Muscle of leg (tissue), 11 donors: ENCODE data around the gene DRAXIN. TPM values are rescaled to one million over a fixed set of nuclear protein-coding genes. Genes with fewer than 3 reads are reported as not detected.

Experiments
- DNase-seq: peaks from one replicate; pipeline ENCODE4 v3.0.0; 2013
- H3K27ac ChIP-seq: one replicate; pipeline ENCODE4 v1.5.1; 2013; ENCODE audit warnings: mild to moderate bottlenecking, low read length, control low read depth
- H3K27me3 ChIP-seq: one replicate; pipeline ENCODE4 v1.6.1; 2013; ENCODE audit warnings: low read length; ENCODE audit not compliant: control insufficient read depth, insufficient read depth
- H3K36me3 ChIP-seq: one replicate; pipeline ENCODE4 v1.6.1; 2013; ENCODE audit warnings: low read length; ENCODE audit not compliant: control insufficient read depth, insufficient read depth
- H3K4me1 ChIP-seq: one replicate; pipeline ENCODE4 v1.6.1; 2013; ENCODE audit warnings: low read length; ENCODE audit not compliant: control insufficient read depth, insufficient read depth
- H3K4me3 ChIP-seq: one replicate; pipeline ENCODE4 v1.5.1; 2013; ENCODE audit warnings: low read length, control low read depth
- H3K9me3 ChIP-seq: replicated peaks from 2 replicates; pipeline ENCODE4 v1.6.1; 2013; ENCODE audit warnings: low read depth, low read length; ENCODE audit not compliant: control insufficient read depth
- whole genome bisulfite sequencing: methylation state at CpG from one replicate; pipeline ENCODE4 v1.1.5; 2013; ENCODE audit warnings: missing lambda C conversion rate; ENCODE audit not compliant: insufficient coverage; 5-methylcytosine and 5-hydroxymethylcytosine counted together
- polyA plus RNA-seq, 8 donors: library from polyadenylated mRNA; unstranded; fragments of 120-200 nt; gene quantifications; one replicate each; pipeline versions ENCODE4 v1.2.1 to v1.2.3, GENCODE V29; 2013; ENCODE audit warnings: inconsistent platforms in 1 of 8, low replicate concordance in 1 of 8; ENCODE audit not compliant: insufficient read length in 8 of 8, insufficient read depth in 1 of 8
- total RNA-seq: library from RNA; stranded (reverse); fragments of 120-200 nt; gene quantifications from one replicate; pipeline ENCODE4 v1.2.4, GENCODE V29; 2013

Gene DRAXIN
- total and polyA plus RNA-seq, 9 donors, result 0.20 to 0.56 (median 0.28) TPM

DNA sequence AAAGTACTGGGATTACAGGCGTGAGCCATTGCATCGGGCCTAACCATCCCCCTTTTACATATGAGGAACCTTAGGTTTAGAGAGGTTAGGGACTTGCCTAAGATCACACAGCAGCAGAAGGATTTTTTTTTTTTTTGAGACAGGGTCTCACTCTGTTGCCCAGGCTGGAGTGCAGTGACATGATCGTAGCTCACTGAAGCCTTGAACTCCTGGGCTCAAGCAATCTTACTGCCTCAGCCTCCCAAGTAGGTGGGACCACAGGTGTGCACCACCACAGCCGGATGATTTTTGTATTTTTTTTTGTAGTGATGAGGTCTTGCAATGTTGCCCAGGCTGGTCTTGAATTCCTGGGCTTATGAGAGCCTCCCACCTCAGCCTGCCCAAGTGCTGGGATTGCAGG is 68.3 kb downstream of the DRAXIN start:
- H3K36me3 ChIP-seq, result no peaks in the 10 kb centered on the region
- H3K27ac ChIP-seq, result no peak overlapping the region
- peaks cover 5% of the 10 kb centered on the region for H3K4me1 ChIP-seq
- no peak for DNase-seq
- H3K9me3 ChIP-seq, result no peaks in the 10 kb centered on the region
- peaks cover 10% of the 10 kb centered on the region for H3K27me3 ChIP-seq
- no CpG with 5 or more reads among the region's 4 CpGs for WGBS
- H3K4me3 ChIP-seq, result no peak overlapping the region

DNA sequence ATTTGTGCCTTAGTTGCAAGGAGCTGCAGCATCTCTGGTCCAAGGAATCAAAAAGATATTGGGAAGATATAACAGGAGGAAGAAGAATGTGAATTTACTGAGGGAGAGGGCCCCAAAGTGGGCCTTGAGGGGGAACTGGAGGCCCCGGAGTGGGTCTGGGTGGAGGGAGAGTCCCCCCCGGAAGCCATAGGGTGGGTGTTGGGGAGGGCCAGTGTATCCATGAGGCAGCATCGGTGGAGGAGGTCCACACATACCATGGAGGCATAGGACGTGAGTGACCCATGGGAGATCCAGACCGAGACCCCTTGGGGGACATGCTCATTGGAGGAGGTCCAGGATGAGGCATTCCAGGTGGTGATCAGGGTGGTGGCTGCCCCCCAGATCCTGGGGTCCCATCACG is 69.8 kb downstream of the DRAXIN start:
- WGBS, result 69% methylated on average over 6 of the region's 6 CpGs
- Histone ChIP-seq H3K36me3 (no peaks in the 10 kb centered on the region), H3K27me3 (peaks cover 10% of the 10 kb centered on the region), H3K4me1 (peaks cover 5% of the 10 kb centered on the region), H3K4me3 (no peak overlapping the region), H3K27ac (no peak overlapping the region), H3K9me3 (no peaks in the 10 kb centered on the region)
- no peak for DNase-seq

DNA sequence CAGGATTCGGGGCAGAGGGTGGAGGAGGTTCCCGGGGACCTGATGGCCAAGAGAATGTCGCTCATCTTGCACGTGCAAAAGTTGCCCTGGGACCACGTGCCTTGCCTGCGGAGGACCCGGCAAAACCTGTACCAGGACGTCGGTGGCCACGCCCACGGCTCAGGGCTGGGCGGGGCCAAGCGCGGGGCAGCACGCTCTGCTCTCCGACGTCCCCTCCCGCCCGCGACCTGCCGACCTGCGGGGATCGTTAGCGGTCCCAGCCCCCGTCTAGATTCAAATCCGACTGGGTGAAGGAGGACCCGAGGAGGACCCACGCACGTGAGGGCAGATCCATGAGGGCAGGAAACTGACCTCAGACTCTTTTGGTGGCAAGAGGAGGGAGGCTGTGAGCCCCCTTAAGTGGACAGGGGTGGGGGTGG is 70.5 kb downstream of the DRAXIN start, which contains the start of gene C1orf167:
TSS of gene C1orf167 (plus strand) at position 206 of the 419 bp plus-strand sequence. CDS start 2,208 bp downstream, outside the sequence.
- 3% methylated on average over 29 of the region's 29 CpGs for WGBS
- H3K27me3 ChIP-seq, result peaks cover 10% of the 10 kb centered on the region
- H3K4me3 ChIP-seq, result no peak within 1 kb of the TSS
- H3K36me3 ChIP-seq, result no peaks in the 10 kb centered on the region
- DNase-seq, result no peak
- H3K4me1 ChIP-seq, result peaks cover 5% of the 10 kb centered on the region
- H3K9me3 ChIP-seq, result no peaks in the 10 kb centered on the region
- no peak within 1 kb of the TSS for H3K27ac ChIP-seq

DNA sequence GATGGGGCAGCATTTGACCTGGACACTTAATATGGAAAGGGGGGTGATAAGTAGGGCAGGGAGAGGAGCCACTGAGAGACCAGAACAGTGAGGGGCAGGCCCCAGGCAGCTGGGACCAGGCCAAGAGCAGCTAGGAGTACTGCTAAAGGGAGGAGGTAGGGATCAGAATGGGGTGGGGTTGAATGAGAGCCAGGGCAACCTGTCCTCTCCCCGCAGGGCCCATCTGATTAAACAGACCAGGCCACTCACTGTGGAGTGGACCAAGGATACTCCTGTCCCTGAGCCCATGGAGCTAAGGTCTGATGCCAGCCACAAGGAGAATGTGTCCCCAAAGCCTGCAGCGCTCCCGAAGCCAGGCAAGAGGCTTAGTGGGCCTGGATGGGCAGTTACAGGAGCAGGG is 72.6 kb downstream of the DRAXIN start:
- H3K9me3 ChIP-seq, result no peaks in the 10 kb centered on the region
- no peak overlapping the region for H3K4me3 ChIP-seq
- DNase-seq, result no peak
- peaks cover 10% of the 10 kb centered on the region for H3K27me3 ChIP-seq
- WGBS, result 44% methylated on average over 3 of the region's 3 CpGs
- no peaks in the 10 kb centered on the region for H3K36me3 ChIP-seq
- no peak overlapping the region for H3K27ac ChIP-seq
- peaks cover 17% of the 10 kb centered on the region for H3K4me1 ChIP-seq

DNA sequence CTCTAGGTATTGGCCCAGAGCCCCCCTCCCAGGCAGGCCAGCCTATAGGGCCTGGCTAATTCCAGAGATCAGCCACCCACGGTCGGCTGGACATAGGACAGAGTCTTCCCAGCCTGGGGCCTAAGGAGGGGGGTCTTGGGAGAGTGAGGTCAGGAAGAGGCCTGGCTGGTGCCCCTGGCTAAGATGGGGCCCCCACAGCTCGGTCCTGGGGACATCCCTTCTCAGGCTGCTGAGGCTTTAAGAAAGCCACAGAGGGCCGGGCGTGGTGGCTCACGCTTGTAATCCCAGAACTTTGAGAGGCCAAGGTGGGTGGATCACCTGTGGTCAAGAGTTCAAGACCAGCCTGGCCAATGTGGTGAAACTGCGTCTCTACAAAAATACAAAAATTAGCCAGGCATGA is 73.0 kb downstream of the DRAXIN start:
- no peak for DNase-seq
- Histone ChIP-seq H3K36me3 (no peaks in the 10 kb centered on the region), H3K4me3 (no peak overlapping the region), H3K4me1 (peaks cover 17% of the 10 kb centered on the region), H3K9me3 (no peaks in the 10 kb centered on the region), H3K27me3 (peaks cover 10% of the 10 kb centered on the region), H3K27ac (no peak overlapping the region)
- WGBS, result 46% methylated on average over 7 of the region's 7 CpGs

DNA sequence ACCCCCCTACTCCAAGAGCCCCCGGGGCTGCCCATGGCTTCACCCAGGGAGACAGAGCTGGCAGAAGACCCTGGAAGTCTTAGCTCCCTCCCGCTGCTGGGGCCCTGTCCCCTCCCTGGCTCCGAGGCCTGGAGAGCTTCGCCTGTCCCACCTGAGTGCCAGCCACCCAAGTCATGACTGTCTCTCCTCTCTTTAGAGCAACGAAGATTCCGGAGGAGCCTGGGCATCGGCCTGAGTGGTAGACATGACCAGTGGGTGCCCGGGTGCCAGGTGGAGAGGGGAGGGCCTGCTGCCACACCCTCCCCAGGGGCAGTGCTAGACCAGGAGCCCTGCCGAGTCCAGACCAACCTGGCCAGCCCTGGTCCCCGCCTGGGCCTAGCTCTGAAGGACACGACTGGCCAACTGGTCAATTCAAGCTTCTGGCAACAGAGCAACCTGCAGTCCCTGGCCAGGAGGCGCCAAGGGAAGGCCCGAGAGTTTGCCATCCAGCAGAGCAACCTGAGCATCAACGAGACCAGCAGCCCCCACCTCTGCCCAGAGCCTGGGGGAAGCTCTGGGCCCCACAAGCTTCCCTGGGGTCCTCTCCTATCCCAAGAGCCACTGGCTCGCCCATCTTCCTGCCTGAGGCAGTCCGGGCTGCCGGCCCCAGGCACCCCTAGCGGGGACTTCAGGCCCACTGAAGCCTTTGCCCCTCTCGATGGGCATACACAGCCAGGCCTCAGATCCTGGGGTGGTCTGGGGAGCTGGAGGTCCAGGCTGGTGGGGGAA is 74.3 kb downstream of the DRAXIN start:
- H3K27me3 ChIP-seq, result peaks cover 10% of the 10 kb centered on the region
- H3K9me3 ChIP-seq, result no peaks in the 10 kb centered on the region
- H3K4me1 ChIP-seq, result peaks cover 17% of the 10 kb centered on the region
- no peak overlapping the region for H3K4me3 ChIP-seq
- H3K27ac ChIP-seq, result no peak overlapping the region
- WGBS, result 78% methylated on average over 11 of the region's 19 CpGs
- DNase-seq, result no peak
- no peaks in the 10 kb centered on the region for H3K36me3 ChIP-seq

DNA sequence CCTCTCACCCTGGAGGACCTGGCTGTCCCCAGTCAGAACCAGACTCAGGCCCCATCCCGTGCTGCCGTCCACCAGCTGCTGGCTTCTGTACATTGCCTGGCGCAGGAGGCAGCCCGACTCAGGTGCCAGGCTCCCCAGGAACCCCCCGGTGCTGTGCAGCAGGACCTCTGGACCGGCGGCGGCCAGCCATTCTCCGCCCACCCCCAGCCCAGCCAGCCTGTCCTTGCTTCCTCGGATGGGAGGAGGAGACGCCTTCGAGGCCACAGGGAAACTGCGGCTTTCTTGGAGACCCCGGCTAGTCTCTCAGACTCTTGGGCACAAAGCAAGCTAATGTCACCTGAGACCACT is 74.9 kb downstream of the DRAXIN start:
- Histone ChIP-seq H3K27me3 (peaks cover 8% of the 10 kb centered on the region), H3K27ac (no peak overlapping the region), H3K9me3 (no peaks in the 10 kb centered on the region), H3K4me1 (peaks cover 17% of the 10 kb centered on the region), H3K36me3 (no peaks in the 10 kb centered on the region), H3K4me3 (no peak overlapping the region)
- no peak for DNase-seq
- WGBS, result 47% methylated on average over 10 of the region's 14 CpGs

DNA sequence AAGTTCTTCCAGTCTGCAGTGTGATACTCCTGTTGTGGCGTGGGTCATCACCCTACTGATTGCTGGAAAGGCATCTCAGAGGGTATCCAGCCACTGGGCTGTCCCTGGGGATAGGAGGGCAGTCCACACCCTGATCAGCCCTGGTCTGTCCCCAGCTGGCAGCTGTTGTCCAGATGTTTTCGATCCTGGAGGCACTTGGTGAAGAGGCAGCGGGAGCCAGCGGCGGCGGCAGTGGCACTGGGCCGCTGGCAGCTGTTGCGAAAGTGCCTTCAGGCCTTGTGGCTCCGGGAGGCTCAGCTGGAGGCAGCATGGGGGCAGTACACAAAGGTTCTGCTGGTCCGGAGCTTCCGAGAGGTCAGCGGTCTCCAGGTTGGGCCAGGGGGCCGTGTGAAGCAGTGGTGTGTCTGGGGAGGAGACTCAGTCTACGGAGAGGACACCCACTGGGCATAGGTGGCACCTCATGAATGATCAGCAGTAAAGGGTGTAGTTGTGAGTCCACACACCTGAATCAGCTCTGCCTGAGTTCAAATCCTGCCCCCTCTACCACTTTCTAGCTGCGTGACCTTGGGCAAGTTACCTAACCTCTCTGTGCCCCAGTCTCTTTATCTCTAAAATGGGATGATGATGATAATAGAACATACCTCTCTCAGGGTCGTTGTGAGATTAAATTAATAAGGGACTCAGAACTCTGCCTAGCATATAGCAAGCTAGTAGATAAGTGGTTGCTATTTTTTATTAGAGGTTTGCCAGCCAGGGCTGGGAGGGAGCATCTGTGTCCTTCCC is 76.6 kb downstream of the DRAXIN start:
- Histone ChIP-seq H3K9me3 (no peaks in the 10 kb centered on the region), H3K27me3 (no peaks in the 10 kb centered on the region), H3K27ac (no peak overlapping the region), H3K36me3 (no peaks in the 10 kb centered on the region), H3K4me3 (no peak overlapping the region), H3K4me1 (peaks cover 13% of the 10 kb centered on the region)
- WGBS, result 62% methylated on average over 12 of the region's 16 CpGs
- DNase-seq, result peak; percentile 63

DNA sequence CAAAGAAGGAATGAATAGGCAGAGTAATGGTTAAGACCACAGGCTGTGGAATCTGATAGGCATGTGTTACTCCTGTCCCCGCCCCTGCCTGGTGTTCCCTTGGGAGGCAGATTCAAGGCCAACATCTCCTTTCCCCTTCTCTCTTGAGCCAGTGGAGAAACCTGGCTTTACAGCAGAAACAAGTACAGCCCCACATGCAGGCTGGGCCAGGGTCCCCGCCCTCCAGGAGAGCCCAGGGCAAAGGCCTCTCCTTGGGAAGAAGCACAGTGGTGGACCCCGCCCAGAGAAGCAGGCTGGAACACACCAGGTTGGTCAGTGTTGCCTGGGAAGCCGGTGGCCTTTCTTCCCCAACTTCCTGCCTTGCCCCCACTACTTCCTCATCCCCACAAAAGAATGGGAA is 77.3 kb downstream of the DRAXIN start:
- no peaks in the 10 kb centered on the region for H3K36me3 ChIP-seq
- no peaks in the 10 kb centered on the region for H3K9me3 ChIP-seq
- no peak overlapping the region for H3K27ac ChIP-seq
- no peaks in the 10 kb centered on the region for H3K27me3 ChIP-seq
- H3K4me1 ChIP-seq, result peaks cover 13% of the 10 kb centered on the region
- H3K4me3 ChIP-seq, result no peak overlapping the region
- 60% methylated on average over 2 of the region's 4 CpGs for whole genome bisulfite sequencing
- no peak for DNase-seq

DNA sequence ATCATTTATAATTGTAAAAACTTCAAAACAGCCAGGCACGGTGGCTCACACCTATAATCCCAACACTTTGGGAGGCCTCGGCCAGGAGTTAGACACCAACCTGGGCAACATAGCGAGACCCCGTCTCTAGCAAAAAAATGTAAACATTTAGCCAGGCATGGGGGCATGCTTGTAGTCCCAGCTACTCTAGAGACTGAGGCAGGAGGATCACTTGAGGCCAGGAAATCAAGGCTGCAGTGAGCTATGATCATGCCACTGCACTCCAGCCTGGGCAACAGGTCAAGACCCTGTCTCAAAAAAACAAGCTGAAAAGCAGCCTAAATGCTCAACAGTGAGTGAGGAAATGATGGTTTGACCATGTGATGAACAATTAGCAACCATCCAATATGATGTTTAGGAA is 77.8 kb downstream of the DRAXIN start:
- Histone ChIP-seq H3K4me1 (peaks cover 13% of the 10 kb centered on the region), H3K27me3 (no peaks in the 10 kb centered on the region), H3K36me3 (no peaks in the 10 kb centered on the region), H3K4me3 (no peak overlapping the region), H3K9me3 (no peaks in the 10 kb centered on the region), H3K27ac (no peak overlapping the region)
- no peak for DNase-seq
- WGBS, result 69% methylated on average over 4 of the region's 4 CpGs
